ENCODE data around the gene OTUB2.
A peak's percentile ranks its signal among the peaks of the same experiment; 100 is the strongest.

Gene OTUB2

DNA sequence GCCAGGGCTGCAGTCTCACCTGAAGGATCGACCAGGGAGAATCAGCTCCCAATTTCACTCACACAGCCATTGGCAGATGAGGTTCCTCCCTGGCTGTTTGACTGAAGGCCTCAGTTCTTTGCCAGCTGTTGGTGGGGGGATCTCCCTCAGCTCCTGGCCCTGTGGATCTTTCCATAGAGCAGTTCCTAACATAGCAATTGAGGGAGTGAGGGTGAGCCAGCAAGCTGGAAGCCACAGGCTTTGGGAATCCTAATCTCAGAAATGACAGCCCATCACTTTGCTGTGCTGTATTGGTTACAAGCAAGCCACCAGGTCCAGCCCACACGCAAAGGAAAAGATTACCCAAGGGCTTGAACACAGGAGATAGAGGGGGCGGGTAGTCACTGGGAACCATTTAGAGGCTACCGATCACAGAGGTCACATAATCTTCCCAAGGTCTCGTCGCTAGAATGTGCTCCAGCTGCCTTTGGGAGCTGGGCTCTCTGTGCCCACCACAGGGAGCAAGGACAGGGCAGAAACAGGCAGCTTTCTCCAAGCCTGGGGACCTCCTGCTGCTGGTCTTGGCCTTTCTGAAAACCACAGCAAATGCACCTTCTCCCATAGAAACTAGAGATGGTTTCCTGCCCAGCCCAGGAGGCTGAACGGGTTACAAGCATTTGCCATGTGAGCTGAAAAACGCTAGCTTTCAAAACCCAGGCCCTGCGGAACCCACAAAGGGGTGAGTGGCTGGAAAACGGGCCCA lies 4.6 kb upstream of the OTUB2 start:
- no peak for DNase-seq (ENCODE audit: low read depth)

DNA sequence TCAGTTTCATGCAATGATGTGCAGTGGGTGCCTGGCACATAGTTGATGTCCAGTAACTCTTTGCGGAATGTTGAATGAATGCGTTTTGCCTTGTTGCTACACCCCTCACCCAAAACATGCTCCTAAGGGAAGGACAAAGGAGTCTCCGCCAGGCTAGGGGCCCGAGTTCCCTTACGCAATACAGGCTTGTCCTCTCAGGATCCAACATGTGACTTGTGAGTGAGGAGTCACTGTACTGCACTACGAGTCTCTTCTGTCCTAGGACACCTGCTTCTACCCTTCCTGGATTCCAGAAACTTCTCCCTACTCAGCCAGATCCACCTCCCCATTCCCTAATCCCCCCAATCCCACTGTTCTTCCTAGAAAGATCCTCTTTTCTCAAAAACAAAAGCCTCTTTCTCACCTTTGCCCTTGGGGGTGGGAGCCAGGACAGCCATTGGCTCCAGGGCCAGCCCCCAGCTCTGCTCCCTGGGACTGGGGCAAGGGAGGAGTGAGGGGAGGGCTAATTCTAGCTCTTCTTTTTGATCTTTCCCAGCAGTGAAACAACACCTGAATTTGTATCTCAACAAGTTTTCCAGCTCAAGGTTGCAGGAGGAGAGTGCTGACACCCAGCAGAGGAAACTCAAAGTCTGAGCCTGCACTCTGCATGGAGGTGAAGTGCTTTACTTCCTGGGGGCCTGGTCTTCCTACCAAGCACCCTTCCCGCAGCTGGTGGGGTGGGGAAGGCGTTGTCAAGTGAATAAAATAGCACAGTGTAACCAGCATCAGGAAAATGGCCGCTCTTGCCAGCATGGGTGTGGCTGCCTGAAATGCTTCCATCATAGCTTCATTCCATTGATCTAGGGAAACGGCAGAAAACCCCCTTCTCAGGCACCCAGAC lies 3.4 kb upstream of the OTUB2 start:
- no peak for DNase-seq (ENCODE audit: low read depth)

DNA sequence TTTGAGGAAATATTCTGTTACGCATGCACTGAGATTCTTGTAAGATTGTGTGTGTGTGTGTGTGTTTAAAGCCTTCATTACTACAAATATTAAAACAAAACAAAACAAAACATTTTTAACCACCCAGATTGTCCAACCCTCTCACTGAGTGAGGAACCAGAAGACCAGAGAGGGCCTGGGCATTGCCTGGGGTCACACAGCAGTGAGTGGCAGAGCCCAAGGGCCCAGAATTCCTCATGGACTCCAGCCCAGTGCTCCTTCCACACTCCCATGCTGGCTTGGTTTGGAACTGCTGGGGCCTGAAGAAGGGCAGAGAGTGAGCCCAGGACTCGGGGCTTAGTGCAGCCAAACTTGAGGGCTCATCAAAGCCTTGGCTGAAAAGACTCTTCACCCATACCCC lies 1.6 kb upstream of the OTUB2 start:
- no peak for DNase-seq (ENCODE audit: low read depth)

DNA sequence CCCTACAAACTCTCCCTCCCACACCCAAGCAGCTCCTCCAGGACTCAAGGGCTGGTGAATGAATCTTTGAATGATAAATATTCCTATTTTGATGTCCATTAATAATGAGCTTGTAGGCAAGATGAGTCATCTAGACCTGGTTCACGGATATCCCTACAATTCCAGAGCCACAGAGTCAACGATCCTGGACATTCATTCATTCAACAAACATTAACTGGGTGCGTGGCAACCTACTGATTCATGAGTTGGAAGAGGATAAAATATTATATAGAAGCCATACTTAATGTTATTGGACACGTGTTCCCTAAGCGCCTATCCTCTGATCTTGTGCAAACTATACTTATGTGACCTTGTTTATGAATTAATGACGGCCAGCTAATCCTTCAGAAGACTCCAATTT lies 420 bp upstream of the OTUB2 start:
- DNase-seq (ENCODE audit: low read depth): peak; percentile 16

DNA sequence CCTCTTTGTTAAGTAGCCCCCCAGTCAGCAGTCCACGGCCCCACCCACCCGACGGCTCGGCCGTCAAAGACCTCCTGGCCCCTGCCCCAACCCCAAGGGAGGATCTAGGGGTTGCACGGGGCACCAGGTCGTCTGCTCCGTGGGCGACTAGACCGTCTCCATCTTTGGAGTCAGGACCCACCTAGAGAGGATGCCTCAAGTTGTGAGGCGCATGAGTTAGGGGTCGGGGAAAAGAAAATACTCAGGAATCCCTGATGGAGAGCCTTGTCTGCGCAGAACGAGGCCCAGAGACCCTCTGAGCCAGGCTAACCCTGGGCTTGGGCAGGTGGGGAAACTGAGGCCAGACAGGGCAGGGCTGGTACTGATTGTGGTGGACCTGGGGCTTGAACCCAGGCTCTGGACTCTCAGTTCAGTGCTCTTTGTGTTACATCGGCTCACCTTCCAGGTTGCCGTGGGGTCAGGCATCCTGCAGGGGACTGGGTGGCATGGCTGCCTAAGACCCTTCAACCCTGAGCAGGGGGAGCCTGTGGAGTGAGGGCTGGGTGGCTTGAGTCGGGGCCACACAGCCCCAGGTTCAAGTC lies 839 bp downstream of the OTUB2 start:
- DNase-seq (ENCODE audit: low read depth): no peak

DNA sequence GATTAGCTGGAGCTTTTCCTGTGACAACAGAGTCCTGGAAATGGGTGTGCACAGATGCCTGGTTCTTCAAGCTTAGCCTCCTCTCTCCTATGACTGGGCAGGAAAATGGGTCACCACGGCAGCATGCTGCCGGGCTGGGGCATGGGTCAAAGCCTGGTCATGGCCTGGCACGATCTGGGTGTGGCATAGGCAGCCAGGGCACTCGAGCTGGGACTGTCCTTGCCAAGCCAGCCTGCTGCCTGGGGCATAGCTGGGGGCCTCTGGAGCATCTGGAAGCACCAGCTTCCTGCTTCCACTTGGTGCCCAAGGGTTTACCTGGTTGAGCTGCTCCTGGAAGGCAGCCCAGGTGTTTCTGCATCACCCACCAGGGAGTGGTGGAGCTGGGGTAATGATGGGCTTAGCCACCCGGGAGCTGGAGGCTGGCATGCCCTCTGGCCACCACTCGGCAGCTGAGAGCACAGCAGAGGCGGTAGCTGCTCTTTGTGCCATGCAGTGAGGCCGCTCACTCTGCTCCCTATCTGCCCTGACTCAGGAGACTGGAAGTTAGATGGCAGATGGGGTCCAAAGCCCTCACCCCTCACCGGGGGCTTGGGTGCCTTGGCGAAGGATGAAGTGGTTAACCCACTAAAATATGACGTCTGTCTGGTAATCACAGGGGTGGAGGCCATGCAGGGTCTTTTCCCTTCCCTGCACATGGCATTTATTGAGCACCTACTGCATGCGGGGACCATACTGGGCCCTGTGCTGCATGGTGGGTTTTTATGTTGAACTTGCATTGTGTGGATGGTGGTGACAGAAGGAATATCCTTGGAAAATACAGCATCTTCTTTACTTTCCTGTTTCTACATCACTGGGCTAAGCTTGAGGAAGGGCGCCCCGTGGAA lies 1.7 kb downstream of the OTUB2 start:
- DNase-seq (ENCODE audit: low read depth): no peak

DNA sequence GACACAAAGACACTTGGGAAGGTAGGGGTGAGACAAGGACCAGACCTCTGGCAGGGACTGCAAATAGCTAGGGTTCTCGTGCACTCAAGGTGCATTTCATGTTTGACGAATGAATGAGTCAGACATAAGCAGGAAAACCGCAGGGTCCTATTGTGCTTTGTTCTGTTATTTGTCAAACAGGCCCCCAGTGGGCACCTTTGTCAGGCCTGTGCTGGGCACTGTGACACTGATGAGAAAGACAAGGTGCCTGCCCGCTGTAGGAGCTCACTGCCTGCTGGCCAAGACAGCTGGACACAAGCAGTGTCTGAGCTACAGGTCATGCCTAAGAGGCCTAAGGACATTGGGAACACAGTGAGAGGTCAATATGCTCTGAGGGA lies 2.3 kb downstream of the OTUB2 start:
- no peak for DNase-seq (ENCODE audit: low read depth)

DNA sequence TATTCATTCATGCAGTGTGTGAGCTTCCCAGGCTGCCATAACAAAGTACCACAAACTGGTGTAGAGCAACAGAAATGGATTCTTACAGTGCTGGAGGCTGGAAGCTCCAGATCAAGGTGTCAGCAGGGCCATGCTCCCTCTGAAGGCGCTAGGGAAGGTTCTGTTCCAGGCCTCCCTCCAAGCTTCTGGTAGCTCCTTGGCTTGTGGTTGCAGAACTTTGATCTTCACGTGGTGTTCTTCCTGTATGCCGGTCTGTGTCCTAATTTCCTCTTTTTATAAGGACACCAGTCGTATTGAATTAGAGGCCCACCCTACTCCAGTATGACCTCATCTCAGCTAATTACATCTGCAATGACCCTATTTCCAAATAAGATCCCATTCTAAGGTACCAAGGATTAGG lies 3.1 kb downstream of the OTUB2 start:
- no peak for DNase-seq (ENCODE audit: low read depth)

DNA sequence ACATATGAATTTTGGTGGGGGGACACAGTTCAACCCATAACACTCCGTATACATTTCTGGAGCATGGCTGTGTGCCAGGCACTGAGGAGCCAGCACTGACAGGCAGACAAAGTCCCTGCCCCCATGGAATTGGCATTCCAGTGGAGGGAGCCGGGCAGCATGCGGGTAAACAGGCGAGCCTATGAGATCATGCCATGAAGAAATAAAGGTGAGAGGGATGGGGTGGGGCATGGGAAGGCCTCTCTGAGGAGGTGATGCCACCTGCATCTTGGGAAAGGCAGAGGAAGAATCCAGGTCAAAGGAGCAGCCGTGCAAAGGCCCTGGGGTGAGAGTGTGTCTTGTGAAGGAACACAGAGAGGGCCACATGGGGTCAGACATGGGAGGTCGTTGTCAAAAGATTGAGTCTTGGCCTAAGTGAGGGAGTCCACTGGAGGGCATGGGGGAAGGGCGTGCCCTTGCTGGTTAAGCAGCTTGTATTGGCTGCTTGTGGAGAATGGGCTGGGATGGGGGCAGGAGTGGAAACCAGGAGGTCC lies 3.6 kb downstream of the OTUB2 start:
- no peak for DNase-seq (ENCODE audit: low read depth)

DNA sequence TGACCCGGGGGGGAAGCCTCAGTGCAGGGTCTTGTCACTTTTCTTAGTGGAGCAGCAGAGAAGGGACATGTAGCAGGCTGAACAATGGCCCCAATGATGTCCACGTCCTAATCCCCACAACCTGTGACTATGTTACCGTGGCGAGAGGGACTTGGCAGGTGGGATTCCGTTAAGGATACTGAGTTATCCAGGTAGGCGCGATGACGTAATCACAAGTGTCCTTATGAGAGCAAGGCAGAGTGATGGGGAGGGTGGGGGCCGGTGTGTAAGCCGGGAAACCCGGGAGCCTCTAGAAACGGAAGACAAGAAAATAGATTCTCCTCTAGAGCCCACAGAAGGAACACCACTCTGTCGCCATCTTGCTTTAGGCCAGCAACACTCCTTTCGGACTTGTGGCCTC lies 4.4 kb downstream of the OTUB2 start:
- DNase-seq (ENCODE audit: low read depth): no peak

DNA sequence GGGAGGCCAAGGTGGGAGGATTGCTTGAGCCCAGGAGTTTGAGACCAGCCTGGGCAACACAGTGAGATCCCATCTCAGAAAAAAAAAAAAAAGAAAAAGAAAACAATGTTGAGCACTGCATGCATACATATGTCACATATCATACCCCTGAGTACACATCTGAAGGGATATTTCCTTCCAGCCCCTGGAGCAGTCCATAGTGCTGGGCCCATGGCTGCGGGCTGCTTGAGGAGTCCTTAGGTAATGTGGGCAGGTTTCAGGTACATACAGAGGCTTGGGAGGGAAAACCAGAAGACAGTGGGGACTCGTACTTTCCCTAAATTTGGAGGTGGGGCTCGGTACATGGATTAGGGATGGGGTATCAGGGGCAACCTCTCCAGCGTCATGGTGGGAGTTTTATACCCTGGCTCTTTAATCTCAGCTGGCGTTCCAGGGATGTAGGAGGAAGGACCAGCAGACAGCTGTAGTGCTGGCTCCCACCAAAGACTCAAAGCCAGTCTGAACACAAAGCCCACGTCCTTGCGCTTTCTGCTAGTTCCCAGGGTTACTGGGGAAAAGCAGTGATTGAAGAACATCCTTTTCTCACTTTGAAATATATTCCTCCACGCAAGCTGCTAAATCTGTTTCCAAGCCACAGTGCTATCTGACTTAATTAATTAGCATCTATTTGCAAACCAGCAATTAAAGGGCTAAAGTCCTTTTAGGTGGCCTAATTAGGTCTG lies 5.2 kb downstream of the OTUB2 start:
- DNase-seq (ENCODE audit: low read depth): no peak

DNA sequence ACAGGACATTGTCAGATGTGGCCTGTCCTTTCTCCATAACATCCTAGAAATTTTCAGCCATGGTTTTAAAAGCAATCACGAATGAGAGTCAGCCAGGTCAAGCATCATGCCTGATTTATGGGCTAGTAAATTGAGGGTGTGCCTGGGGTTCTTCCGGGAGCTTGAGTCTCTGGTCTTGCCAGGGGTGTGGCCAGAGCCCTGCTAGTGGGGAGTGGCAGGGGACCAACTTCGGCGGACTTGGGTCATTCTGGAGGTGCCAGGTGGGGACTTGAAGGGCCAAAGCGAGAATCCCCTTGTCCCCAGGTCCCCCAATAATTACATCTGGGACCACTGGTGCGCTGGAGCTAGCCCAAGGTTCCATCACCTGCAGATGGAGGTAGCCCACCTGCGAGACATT lies 5.7 kb downstream of the OTUB2 start:
- DNase-seq (ENCODE audit: low read depth): no peak

DNA sequence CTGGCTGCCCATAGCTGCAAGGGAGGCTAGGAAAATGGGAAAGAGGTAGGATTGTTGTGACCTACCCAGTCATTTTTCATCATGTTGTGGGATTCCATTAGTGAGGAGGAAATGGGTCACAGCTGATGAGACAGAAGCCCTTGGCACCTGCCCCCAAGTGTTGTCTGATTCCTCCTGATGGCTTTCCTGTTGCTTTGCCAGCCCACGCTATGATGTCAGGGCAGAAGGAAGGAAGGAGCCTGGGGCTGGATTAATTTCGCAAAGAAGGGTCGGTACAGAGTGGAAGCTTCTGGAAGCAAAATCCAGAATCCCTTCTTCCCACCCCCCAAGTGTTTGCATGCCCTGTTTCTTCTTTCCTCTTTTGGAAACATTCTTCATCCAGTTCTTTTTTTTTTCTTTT lies 8.7 kb downstream of the OTUB2 start:
- DNase-seq (ENCODE audit: low read depth): no peak

DNA sequence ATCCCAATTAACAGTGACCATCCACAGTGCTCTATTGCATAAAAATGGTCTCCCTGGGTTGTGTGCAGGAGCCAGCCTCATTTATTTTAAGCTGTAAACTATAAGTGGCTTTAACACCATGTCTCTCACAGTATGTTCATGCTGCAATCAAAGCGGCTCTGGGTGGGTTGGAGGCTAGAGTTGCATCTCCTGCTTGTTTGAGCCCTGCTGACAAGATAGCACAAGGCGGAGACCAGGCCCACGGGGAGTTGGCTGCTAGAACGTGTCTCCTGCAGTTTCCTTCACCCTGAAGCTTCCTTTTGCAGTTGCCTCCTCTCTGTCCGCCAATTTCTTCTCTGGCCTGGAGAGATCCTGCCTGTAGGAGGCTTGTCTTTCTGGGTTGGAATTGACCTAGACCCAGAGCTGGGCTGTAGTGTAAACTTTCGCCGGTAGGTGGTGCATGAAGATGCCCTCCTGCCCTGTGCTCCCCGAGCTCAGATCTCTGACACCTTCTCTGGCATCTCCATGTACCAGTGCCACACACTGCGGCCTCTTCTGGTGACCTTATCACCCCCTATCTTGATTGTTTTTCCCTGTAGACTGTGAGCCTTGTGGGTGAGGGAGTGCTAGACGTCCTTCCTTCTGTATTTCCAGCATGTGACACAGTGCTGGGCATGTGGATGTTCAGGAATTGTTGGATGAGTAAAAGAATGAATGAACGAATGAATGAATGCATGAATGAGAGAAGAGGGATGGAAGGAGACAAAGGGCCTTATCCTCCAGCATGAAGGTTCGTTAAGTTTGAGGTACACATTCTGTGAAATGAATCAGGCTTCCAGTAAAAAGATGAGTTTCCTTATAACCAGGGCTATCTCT lies 10.4 kb downstream of the OTUB2 start:
- DNase-seq (ENCODE audit: low read depth): peak; percentile 67

DNA sequence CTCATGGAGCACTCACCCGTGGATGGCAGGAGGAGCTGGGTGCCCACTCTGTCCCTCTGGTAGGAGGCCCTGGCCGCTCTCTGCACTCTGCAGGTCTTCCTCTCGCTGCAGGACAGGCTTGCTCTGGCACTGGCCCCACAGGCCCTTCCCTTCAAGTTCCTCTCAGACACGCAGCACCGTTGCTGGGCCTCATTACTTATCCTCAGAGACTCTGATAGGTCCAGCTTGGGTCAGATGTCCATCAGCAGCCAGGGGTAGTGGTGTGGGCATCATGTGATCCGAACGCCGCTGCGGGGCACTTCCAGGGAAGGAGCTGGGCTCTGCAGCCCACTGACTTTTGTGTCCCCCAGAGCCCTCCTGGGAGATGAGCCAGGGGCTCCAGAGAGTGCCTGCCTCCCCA lies 11.8 kb downstream of the OTUB2 start:
- DNase-seq (ENCODE audit: low read depth): no peak

DNA sequence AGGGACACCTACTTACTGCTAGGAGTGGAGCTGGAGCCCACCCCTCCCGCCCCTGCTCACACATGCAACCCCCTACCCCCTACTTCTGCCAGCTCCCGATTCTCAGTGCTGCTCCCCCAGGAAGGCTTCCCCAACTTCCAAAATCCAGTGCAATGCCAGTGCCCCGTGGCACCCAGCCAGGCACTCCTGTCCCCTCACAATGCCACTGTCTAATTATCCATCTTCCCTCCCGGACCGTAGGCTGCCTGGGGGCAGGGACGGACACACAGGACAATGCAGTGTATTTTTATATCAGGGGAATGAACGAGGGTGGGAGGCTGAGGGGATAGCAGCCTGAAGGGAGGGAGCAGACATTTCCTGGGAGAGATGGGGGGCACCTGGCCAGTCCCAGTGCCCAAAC lies 12.4 kb downstream of the OTUB2 start:
- no peak for DNase-seq (ENCODE audit: low read depth)

DNA sequence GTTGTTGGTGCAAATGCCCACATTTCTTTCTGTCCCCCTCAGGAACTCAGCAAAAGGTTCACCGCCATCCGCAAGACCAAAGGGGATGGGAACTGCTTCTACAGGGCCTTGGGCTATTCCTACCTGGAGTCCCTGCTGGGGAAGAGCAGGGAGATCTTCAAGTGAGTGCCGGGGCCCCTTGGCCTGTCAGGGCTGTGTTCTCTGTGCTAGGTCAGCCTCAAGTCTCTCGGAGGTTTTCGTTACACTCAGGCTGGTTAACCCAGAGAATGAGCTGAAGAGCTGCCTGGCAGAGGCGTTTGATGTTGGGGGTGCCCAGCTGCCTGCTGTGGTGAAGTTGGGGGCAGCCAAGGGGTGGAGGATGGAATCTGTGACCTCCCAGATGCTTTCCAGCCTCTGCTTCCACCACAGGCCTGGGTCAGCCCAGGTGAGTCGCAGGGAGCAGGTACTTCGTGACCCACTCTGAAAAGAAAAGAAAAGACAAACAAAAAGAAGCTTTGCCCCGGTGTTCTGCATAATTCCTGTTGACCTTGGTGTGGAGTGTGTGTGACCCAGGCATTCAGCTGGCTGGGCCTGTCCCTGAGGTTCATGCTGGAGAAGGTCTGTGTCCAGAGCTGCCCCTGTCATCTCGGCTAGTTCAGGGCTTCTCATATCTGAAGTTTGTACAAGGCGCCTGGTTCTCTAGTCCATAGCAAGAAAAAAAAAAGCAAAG lies 12.9 kb downstream of the OTUB2 start:
- no peak for DNase-seq (ENCODE audit: low read depth)

DNA sequence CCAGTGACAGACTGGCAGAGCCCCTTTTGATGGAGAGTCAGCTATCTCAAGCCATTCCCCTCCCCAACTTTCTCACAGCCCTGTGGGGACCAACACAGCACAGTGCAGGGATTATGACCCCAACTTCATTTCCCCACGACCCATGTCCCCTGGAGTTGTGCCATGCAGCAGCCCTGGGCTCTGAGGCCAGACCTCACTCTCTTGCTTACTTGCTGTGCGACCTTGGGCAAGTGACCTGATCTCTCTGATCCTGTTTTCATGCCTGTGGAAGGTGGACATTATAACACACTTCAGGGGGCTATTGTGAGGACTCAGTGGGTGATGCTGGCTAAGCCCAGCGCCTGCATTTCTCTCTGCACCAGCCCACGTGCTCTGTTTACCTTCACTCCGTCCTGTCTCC lies 14.1 kb downstream of the OTUB2 start:
- DNase-seq (ENCODE audit: low read depth): no peak

DNA sequence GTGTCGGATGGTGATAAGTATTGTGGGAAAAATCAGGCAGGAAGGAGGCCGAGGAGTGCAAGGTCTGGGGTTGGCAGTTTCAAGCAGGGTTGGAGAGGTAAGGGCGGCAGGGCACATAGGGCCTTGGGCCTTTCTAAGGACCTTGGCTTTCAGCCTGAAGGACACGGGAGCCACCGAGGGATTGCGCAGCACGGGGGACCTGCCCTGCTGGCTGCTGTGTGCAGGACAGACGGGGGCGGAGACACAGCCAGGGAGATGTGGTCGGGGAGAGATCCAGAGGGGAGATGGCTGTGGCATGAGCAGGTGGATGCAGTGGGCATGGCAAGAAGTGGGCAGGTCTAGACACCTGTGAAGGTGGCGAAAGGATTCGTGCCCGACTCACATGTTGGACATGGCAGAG lies 14.7 kb downstream of the OTUB2 start:
- no peak for DNase-seq (ENCODE audit: low read depth)

All from iris pigment epithelial cell (primary cell).